Colonic mucosa (tissue), 4 donors: ENCODE measurements around the gene ASIC4. TPM values are rescaled to one million over a fixed set of nuclear protein-coding genes. Genes with fewer than 3 reads are reported as not detected.

ENCODE experiments used
- DNase-seq: peaks from one replicate; pipeline ENCODE4 v3.0.0-alpha.2; 2020
- H3K27ac ChIP-seq: fragments of 200-600 bp; one replicate; pipeline ENCODE4 v1.8.0; 2021
- H3K27me3 ChIP-seq: fragments of 200-600 bp; one replicate; pipeline ENCODE4 v1.8.0; 2021
- H3K36me3 ChIP-seq: fragments of 200-600 bp; one replicate; pipeline ENCODE4 v1.8.0; 2021
- H3K4me1 ChIP-seq: fragments of 200-600 bp; one replicate; pipeline ENCODE4 v1.8.0; 2021; ENCODE audit warnings: mild to moderate bottlenecking
- H3K4me3 ChIP-seq: fragments of 200-600 bp; one replicate; pipeline ENCODE4 v1.8.0; 2021
- H3K9ac ChIP-seq, 2 donors: one replicate each; pipeline ENCODE4 v1.7.0; 2013; ENCODE audit warnings: control low read depth in 2 of 2, low read depth in 2 of 2, low read length in 2 of 2
- H3K9me3 ChIP-seq: fragments of 200-600 bp; one replicate; pipeline ENCODE4 v1.8.0; 2021
- intact Hi-C: fragments of 100-400 bp; cut with DNase I; formaldehyde crosslinking; loops from one replicate; pipeline ENCODE4 v1.14.1; 2022
- total RNA-seq, 2 donors: library from RNA; stranded (reverse); fragmentation: NEBNext Ultra II Directional in 1 of 2; extraction: Animal tissue kit (Norgen Biotek cat#: 25700) in 1 of 2; gene quantifications; one replicate each; pipeline ENCODE4 v1.2.1, GENCODE V29; 2021
- TF ChIP-seq, protein P1 (sequence below): fragments of 200-600 bp; IDR thresholded peaks from one replicate; pipeline ENCODE4 v1.8.0; 2022; ENCODE audit warnings: antibody characterized with exemption, mild to moderate bottlenecking
- donor health status: healthy.
- donor health status: DM: no; HTN: no; CAD: no.
- donor health status: DM: no; HTN: no; CAD: no.

The ASIC4 gene
- total RNA-seq, 2 donors from 2014 or later = 0.12 TPM; not detected in 1

- no peak overlapping the region for H3K27ac ChIP-seq
- DNase-seq = no peak
- H3K9ac ChIP-seq = no peak overlapping the region
- no peaks in the 10 kb centered on the region for H3K4me1 ChIP-seq
- H3K9me3 ChIP-seq = no peaks in the 10 kb centered on the region
- no peaks in the 10 kb centered on the region for H3K36me3 ChIP-seq
- no peaks in the 10 kb centered on the region for H3K27me3 ChIP-seq
- intact Hi-C loops = loop anchor here (5.0 kb wide), 1 partner anchor 72 kb away; no protein-coding TSS in a partner anchor
- H3K4me3 ChIP-seq = no peak overlapping the region
- TF ChIP-seq, protein P1, sequence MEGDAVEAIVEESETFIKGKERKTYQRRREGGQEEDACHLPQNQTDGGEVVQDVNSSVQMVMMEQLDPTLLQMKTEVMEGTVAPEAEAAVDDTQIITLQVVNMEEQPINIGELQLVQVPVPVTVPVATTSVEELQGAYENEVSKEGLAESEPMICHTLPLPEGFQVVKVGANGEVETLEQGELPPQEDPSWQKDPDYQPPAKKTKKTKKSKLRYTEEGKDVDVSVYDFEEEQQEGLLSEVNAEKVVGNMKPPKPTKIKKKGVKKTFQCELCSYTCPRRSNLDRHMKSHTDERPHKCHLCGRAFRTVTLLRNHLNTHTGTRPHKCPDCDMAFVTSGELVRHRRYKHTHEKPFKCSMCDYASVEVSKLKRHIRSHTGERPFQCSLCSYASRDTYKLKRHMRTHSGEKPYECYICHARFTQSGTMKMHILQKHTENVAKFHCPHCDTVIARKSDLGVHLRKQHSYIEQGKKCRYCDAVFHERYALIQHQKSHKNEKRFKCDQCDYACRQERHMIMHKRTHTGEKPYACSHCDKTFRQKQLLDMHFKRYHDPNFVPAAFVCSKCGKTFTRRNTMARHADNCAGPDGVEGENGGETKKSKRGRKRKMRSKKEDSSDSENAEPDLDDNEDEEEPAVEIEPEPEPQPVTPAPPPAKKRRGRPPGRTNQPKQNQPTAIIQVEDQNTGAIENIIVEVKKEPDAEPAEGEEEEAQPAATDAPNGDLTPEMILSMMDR = no peak
Measured at GRCh38 chr2:219474285-219475060, 39.8 kb upstream of the ASIC4 start.

DNA sequence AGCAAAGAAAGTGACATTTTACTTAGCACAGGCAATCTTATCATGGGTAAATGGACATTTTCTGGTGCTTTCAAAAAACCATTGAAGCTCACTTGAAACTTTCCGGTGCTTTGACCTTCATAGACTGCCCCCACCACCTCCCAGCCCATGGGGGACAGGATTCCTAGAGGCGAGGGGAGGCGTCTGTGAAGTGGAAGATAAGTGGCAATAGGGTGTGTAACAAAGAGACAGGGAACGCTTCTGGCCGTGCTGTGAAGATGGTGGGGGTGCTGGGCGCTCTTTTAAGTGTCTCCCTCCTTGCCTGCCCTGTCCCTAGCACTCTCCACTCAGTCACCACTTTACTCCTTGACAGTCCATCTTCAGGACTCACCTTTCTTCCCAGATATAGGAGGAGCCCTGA, 39.0 kb upstream of the ASIC4 start:
- H3K36me3 ChIP-seq = no peaks in the 10 kb centered on the region
- no peak for DNase-seq
- no peaks in the 10 kb centered on the region for H3K9me3 ChIP-seq
- TF ChIP-seq, protein P1 = no peak
- no peaks in the 10 kb centered on the region for H3K27me3 ChIP-seq
- no peaks in the 10 kb centered on the region for H3K4me1 ChIP-seq
- H3K9ac ChIP-seq = no peak overlapping the region
- intact Hi-C loops = loop anchor here (5.0 kb wide), 1 partner anchor 73 kb away; no protein-coding TSS in a partner anchor
- no peak overlapping the region for H3K27ac ChIP-seq
- H3K4me3 ChIP-seq = no peak overlapping the region

DNA sequence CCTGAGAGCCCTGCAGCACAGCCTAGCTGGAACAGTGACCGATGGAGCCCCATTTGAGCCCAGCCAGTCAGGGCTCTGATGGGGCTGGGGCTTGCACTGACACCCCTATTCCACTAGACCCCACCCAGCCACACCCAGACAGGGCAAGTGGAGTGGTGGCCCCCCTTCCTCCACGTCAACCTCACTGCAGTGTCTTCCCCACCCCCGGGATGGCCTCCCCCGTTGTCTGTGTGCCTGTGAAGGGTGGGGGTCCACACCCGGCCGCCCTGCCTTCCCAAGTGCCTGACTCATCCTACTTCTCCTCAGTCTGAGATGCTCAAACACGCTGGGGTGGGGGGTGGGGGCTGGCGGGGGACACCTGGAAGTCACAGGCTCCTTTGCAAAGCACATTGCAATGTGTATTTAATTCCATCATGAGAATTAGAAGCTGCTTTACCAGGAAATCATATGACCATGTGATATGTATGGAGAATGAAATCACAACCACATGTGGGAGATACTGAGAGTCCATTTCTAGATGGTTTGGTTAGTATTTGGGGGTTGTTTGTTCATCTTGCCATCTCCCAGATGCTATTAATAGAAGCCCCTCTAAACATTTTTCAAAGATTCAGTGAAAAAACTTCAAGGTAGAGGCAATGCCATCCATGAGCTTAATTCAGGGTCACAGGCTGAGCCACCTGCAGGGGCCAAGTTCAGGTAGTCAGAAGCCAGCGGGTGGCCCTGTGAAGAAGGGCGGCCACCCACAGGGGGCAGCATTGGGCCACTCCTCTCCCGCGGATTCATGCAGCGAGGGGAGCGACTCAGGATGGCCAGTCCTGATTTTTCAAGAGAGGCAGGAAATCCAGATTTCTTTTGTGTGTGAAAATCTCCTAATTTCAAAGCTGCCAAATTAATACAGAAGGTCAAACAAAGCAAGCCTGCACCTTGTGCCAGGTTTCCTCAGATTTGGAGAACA, 38.3 kb upstream of the ASIC4 start:
- Histone ChIP-seq H3K4me3 (no peak overlapping the region), H3K27me3 (no peaks in the 10 kb centered on the region), H3K4me1 (no peaks in the 10 kb centered on the region), H3K9ac (no peak overlapping the region), H3K27ac (no peak overlapping the region), H3K36me3 (no peaks in the 10 kb centered on the region), H3K9me3 (no peaks in the 10 kb centered on the region)
- TF ChIP-seq, protein P1 = peak; percentile 76
- DNase-seq = peak; percentile 77
- intact Hi-C loops = loop anchor here (2.0 to 5.0 kb wide), 2 partner anchors 53 to 74 kb away; no protein-coding TSS in a partner anchor

- no peaks in the 10 kb centered on the region for H3K9me3 ChIP-seq
- no peaks in the 10 kb centered on the region for H3K36me3 ChIP-seq
- DNase-seq = no peak
- H3K4me3 ChIP-seq = no peak overlapping the region
- no peaks in the 10 kb centered on the region for H3K27me3 ChIP-seq
- no peak overlapping the region for H3K27ac ChIP-seq
- intact Hi-C loops = loop anchor here (2.0 to 5.0 kb wide), 2 partner anchors 52 to 74 kb away; no protein-coding TSS in a partner anchor
- TF ChIP-seq, protein P1 = no peak
- H3K9ac ChIP-seq = no peak overlapping the region
- H3K4me1 ChIP-seq = no peaks in the 10 kb centered on the region
Measured at GRCh38 chr2:219476652-219477151, 37.6 kb upstream of the ASIC4 start.

DNA sequence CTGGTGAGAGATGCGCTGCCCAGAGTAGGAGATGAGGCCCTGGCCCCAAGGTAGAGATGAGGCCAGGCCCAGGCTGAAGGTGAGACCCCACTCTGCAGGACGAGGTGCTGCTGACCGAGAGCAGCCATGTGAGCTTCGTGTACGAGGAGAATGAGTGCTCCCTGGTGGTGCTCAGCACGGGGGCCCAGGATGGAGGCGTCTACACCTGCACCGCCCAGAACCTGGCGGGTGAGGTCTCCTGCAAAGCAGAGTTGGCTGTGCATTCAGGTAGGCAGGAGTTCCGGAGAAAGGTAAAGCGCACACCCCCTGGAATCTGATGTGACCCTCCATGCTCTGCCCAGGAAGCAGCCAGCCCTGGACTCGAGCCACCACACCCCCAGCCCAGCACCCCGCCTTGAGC, 37.1 kb upstream of the ASIC4 start:
- no peak for DNase-seq

More for the DNA sequence above, 37.1 kb upstream of the ASIC4 start:
- TF ChIP-seq, protein P1 = no peak
- H3K27me3 ChIP-seq = no peaks in the 10 kb centered on the region
- no peaks in the 10 kb centered on the region for H3K4me1 ChIP-seq
- no peak overlapping the region for H3K27ac ChIP-seq
- H3K9ac ChIP-seq = no peak overlapping the region
- no peak overlapping the region for H3K4me3 ChIP-seq
- no peaks in the 10 kb centered on the region for H3K9me3 ChIP-seq
- no peaks in the 10 kb centered on the region for H3K36me3 ChIP-seq
- intact Hi-C loops = loop anchor here (2.0 to 5.0 kb wide), 2 partner anchors 52 to 75 kb away; no protein-coding TSS in a partner anchor
